ENCODE results near the gene GNAI3. TPM values are rescaled to one million over a fixed set of nuclear protein-coding genes. Genes with fewer than 3 reads are reported as not detected.

The GNAI3 gene
- total and polyA plus RNA-seq, 2 donors (not counting 3 experiments of a cell fraction or from before 2014, with no cell fraction given): 5.0 to 14.0 TPM

GRCh38 chr1:109642626-109643025 is 94.2 kb downstream of the GNAI3 start:
- CTCF ChIA-PET: interaction anchor here (0.7 to 2.2 kb wide), 3 partner anchors 129 to 134 kb away, joined by 3 to 11 read pairs (median 10); no protein-coding TSS in a partner anchor

More at GRCh38 chr1:109642626-109643025, 94.2 kb downstream of the GNAI3 start:
- Histone ChIP-seq H3K27me3 (ENCODE audit: control insufficient read depth in 2 of 2, insufficient read depth in 2 of 2, low read length in 2 of 2) (no peaks in the 10 kb centered on the region), H3K4me2 (ENCODE audit: insufficient read depth, low read length) (no peak overlapping the region), H3K79me2 (ENCODE audit: control insufficient read depth, insufficient read depth, low read length) (no peaks in the 10 kb centered on the region), H4K20me1 (replicated peaks; ENCODE audit: control insufficient read depth, extremely low read depth, insufficient read depth, low read length) (no peaks in the 10 kb centered on the region), H3K9me1 (replicated peaks; ENCODE audit: control insufficient read depth, extremely low read depth, insufficient read depth, low read length) (no peaks in the 10 kb centered on the region), H3K9me3 (replicated peaks; ENCODE audit: control insufficient read depth, insufficient read depth, low read length) (no peaks in the 10 kb centered on the region), H2AFZ (ENCODE audit: low read depth, low read length) (no peak overlapping the region), H3K9ac (replicated peaks; ENCODE audit: extremely low read depth, insufficient read depth, low read length) (no peak overlapping the region), H3K4me3 (replicated peaks in 1 of 3; ENCODE audit: insufficient read depth in 1 of 3, low read depth in 1 of 3, low read length in 3 of 3) (no peak overlapping the region), H3K4me1 (ENCODE audit: control insufficient read depth, extremely low read depth, insufficient read depth, low read length) (no peaks in the 10 kb centered on the region), H3K36me3 (ENCODE audit: control insufficient read depth in 2 of 2, extremely low read depth in 1 of 2, insufficient read depth in 2 of 2, low read length in 2 of 2) (no peaks in the 10 kb centered on the region), H3K27ac (ENCODE audit: insufficient read depth, low read depth, low read length) (no peak overlapping the region)
- TF ChIP-seq POLR2A (IDR thresholded peaks at IDR 0.05; ENCODE audit: low read depth, low read length) (no peak), JUN (IDR thresholded peaks at IDR 0.05; ENCODE audit: borderline replicate concordance, insufficient read depth, insufficient read length, low read depth) (no peak), MAX (IDR thresholded peaks at IDR 0.05; ENCODE audit: insufficient read depth, insufficient read length) (no peak), CTCF (IDR thresholded peaks at IDR 0.05; ENCODE audit: extremely low read depth in 1 of 2, insufficient read depth in 1 of 2, low read depth in 1 of 2, low read length in 2 of 2) (no peak), FOS (IDR thresholded peaks at IDR 0.05; ENCODE audit: borderline replicate concordance, insufficient read depth, low read length) (no peak), POLR2AphosphoS5 (IDR thresholded peaks at IDR 0.05; ENCODE audit: insufficient read depth, low read depth, low read length) (no peak), EZH2 (IDR thresholded peaks at IDR 0.05; ENCODE audit: borderline replicate concordance, low read depth, low read length, severe bottlenecking) (no peak), GATA2 (IDR thresholded peaks at IDR 0.05; ENCODE audit: insufficient read depth, insufficient read length, low read depth, low read length) (no peak), MYC (IDR thresholded peaks at IDR 0.05; ENCODE audit: low read depth, low read length) (no peak)
- dilution Hi-C loops (cut with MboI; ENCODE audit: extremely low pct_ligation_motif_present, low sequenced_read_pairs) (no loop called here), intact Hi-C loops (cut with micrococcal nuclease) (loop anchor here (1.0 to 5.0 kb wide), 3 partner anchors 131 to 342 kb away; partner anchors contain the start of gene AHCYL1)
- POLR2A ChIA-PET: no interaction called here
- DNase-seq (ENCODE audit: low read depth, low spot score) (no peak), FAIRE-seq (no peak)
- BruUV-seq (replicated peaks): no TSS peak

Data from endothelial cell of umbilical vein (primary cell).